Activated T-helper 9 cell treated with anti-CD3 and anti-CD28 coated beads, Interleukin-2, amount 50 U/mL, for 16 hours (primary cell): ENCODE measurements around the gene ABCC8.

Source experiments
- DNase-seq: peaks from one replicate; pipeline ENCODE4 v3.0.0-alpha.2; 2020; ENCODE audit warnings: low read depth

ABCC8 gene

GRCh38 chr11:17476317-17477083 lies at the start of gene ABCC8:
Gene ABCC8 (minus strand): TSS chr11:17476845. CDS start chr11:17476776, 69 bp downstream.
- no peak for DNase-seq

GRCh38 chr11:17526326-17526725 lies 49.7 kb upstream of the ABCC8 start:
- no peak for DNase-seq

- DNase-seq: no peak
Observed at GRCh38 chr11:17525570-17525969, 48.9 kb upstream of the ABCC8 start.

- DNase-seq: no peak
Observed at GRCh38 chr11:17524221-17524620, 47.6 kb upstream of the ABCC8 start.

- DNase-seq: no peak
Observed at GRCh38 chr11:17522655-17523054, 46.0 kb upstream of the ABCC8 start.

DNA sequence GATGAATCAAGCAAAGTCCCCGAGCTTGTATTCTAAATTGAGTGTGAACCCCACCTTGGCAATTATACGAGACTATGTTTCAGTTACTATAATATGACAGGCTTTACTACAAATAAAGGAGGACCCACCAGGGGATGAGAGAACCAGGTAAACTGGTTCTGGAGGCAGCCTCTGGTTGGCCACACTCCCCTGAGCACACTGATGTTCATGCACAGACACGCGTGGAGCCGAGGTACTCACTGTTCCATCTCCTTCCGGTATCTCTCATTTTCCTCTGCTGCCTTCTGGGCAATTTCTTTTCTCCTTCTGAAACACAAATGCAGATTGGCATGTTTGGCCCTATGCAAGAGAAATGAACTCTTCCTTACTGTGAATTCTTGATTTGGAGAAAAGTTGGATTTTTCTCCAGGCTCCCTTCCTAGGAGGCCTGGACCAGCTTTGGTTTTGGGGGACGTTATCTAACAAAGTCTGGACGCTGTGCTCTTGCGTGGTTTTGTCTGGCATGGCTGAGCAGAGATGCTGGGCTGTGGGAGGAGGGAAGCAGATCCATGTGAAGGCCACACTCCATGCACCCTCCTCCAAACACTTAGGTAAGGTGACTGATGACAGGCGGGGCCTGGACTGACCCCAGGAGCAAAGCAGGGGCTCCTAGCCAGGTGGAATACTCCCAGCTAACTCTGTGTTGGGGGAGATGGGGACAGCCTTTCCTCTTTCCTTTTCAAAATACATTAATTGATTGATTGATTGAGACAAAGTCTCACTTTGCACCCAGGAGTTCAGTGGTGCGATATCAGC lies 44.7 kb upstream of the ABCC8 start:
- no peak for DNase-seq

GRCh38 chr11:17519061-17519885 lies 42.6 kb upstream of the ABCC8 start:
- DNase-seq: no peak

GRCh38 chr11:17518366-17518765 lies 41.7 kb upstream of the ABCC8 start:
- no peak for DNase-seq

DNA sequence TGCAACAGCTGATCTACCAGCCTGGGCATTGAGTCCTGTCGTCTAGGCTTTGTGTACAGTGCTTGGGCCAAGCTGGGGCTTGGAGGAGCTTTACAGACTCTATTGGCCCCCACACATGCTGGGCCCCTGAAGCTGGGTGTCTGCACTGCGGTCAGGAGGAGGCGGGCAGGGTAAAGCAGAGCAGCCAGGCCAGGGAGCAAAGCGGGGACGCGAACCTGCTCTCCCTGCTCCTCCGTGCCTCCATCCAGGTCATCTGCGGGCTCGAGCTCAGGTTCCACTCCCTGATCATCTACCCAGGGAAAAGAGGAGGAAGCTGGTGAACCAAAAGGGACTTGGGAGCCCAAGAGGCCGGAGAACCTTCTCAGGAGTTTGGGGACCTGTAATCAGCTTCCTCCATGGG lies 40.5 kb upstream of the ABCC8 start:
- no peak for DNase-seq

DNA sequence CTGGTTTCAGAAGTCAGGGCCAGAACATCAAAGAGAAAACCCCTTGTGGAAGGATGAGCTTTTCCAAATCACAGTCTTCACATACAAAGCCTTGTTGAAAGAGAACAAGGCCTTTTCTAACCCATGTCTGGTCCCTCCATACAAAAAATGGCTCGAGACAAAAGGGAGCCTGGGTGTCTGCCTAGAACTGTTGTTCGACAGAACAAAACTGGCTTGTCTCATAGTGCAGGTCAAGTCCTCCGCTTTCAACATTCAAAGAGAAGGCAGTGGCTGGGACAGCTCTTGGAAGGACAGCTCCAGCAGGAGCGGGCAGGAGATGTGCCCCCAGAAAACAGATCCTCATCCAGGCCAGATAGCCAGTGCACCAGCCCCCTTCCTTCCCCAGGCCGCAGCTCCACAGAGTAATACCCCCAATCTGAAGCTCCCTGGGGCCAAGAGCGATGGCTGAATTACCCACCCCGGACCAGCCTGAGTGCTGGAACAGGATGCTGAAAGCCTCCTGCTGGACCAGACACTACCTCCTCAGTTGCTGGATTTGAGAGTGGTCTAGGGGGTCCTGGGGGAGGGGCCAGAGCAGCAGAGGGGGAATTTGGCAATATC lies 40.0 kb upstream of the ABCC8 start:
- no peak for DNase-seq

- no peak for DNase-seq
Observed at GRCh38 chr11:17515443-17516176, 39.0 kb upstream of the ABCC8 start.

DNA sequence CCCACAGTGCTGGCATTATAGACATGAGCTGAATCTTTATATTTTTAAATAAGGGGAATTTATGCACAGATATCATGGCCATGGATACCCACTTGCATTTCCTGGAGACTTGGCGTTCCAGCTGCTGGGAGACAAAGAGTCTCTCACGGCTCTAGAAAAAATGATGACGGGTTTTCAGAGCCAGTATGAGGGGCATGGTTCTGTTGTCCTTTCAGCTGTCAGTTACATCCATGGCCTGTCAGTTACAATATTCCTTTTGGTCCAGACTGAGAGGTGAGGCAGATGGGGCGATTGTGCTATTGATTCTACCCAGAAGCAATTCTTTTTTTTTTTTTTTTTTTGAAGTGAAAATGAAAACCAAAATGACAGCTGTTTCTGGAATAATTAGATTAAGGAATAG lies 37.8 kb upstream of the ABCC8 start:
- no peak for DNase-seq

DNA sequence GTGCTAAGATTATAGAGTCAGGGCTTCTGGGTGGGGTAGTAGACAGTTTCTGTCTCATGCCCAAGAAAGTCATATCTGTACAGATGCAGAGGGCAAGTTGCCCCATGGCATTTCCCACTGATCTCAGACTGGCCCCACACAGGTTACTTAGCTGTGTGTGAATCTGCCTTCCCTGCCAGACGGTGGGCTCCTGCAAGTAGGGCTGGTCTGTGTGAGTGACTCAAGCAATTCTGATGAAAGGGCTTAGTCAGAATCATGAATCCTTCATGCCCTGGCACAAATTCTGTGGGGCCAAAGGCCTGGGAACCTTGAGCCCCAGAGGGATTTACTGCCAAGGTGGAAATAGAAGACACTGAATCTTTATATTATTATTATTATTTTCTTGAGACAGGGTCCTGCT lies 37.2 kb upstream of the ABCC8 start:
- DNase-seq: no peak

- no peak for DNase-seq
Observed at GRCh38 chr11:17512101-17512500, 35.5 kb upstream of the ABCC8 start.

GRCh38 chr11:17511571-17511970 lies 34.9 kb upstream of the ABCC8 start:
- no peak for DNase-seq

DNA sequence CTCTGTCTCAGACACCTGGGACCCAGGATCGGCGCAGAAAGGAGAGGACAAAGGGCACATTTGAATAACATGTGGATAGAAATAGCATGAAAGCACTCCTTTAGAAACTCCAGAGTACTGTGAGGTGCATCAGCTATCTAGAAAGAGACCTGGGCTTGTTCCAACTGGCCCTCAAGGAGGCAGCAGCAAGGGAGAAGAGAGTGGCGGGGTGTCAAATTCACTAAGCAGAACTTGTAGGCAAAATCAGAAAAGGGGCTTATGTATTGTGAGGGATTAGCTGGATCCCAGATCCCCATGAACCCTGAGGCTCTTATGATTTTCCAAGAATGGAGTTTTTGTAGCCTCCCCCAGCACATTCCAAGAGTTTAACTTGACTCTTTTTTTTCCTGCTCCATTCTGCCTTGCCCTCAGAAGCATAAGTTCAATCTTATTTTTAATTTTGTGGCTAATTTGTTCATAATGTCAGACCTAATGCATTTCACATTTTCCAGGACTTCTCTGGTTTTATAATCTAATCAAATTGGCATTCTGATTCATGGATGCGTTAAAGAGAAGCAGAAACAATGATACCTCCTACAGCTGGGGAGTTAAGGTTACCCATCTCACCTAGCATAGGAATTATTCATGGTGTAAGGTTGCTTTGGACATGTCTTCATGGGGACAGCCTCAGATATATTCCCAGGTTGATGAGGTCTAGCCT lies 34.0 kb upstream of the ABCC8 start:
- no peak for DNase-seq

- no peak for DNase-seq
Observed at GRCh38 chr11:17508791-17509190, 32.1 kb upstream of the ABCC8 start.

DNA sequence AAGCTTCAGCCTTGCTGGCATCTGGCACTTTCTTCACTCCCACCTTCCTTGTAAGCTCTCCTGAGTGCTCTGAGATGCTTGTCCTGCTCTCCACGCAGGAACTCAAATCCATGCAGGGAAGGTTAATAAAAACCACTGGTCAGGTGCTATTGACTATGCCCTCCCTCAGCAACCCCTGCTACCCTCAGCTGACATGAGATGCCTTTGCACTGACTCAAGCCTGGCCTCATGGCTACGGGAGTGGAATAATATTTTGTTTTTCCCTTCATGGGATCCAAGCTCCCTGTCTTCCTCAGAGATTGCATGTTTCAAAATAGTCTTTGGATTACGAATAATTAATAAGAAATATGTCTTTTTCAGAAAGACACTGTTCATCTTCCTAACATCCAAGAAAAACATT lies 31.7 kb upstream of the ABCC8 start:
- DNase-seq: no peak

GRCh38 chr11:17507773-17508172 lies 31.1 kb upstream of the ABCC8 start:
- DNase-seq: no peak

GRCh38 chr11:17506942-17507341 lies 30.3 kb upstream of the ABCC8 start:
- DNase-seq: no peak

DNA sequence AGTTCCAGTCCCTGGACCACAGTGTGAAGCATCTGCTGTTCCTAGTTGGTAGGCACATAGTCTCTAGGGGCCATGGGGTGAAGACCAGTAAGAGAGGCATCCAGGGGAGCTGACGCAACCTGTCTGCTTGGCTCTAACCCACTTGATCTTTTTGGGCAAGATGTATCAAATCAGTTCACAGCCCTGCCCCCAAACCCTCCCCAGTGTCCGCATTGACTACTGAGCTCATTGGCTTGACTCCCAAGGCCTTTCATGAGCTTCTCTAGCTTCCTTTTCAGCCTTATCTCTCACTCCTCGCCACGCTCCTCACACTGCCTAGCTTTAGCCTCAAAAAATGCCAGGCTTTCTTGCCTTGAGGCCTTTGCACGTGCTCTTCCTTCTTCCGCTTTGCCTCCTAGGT lies 29.7 kb upstream of the ABCC8 start:
- no peak for DNase-seq
